RWPE1 (cell line): ENCODE results near the gene SLC25A12.

Experiments
- CTCF ChIA-PET: fragments of 350-600 bp; sonication (Branson Sonifier 250); formaldehyde crosslinking; extraction: SDS; loops from one replicate; lab custom pipeline; 2021; lab: Yijun Ruan, JAX
- POLR2A ChIA-PET: fragments of 400-600 bp; formaldehyde crosslinking; extraction: SDS; loops from one replicate; lab custom pipeline; 2020; ENCODE audit warnings: antibody characterized with exemption; ENCODE audit not compliant: low non-redundant PET; lab: Yijun Ruan, JAX
- DNase-seq: peaks from one replicate; pipeline ENCODE4 v3.0.0; 2012; ENCODE audit warnings: low spot score
- H3K27ac ChIP-seq: fragments of 450-650 bp; 2 replicates; pipeline ENCODE4 v1.5.1; 2017
- CTCF ChIP-seq: fragments of 450-650 bp; conservative IDR thresholded peaks from 2 replicates; pipeline ENCODE4 v1.5.1; 2017; ENCODE audit warnings: low read depth, mild to moderate bottlenecking

Gene SLC25A12

GRCh38 chr2:171837736-171838135 lies 56.3 kb downstream of the SLC25A12 start:
- ChIA-PET POLR2A (no interaction called here), CTCF (no interaction called here)
- no peak for TF ChIP-seq CTCF
- no peak for DNase-seq
- no peak overlapping the region for H3K27ac ChIP-seq

DNA sequence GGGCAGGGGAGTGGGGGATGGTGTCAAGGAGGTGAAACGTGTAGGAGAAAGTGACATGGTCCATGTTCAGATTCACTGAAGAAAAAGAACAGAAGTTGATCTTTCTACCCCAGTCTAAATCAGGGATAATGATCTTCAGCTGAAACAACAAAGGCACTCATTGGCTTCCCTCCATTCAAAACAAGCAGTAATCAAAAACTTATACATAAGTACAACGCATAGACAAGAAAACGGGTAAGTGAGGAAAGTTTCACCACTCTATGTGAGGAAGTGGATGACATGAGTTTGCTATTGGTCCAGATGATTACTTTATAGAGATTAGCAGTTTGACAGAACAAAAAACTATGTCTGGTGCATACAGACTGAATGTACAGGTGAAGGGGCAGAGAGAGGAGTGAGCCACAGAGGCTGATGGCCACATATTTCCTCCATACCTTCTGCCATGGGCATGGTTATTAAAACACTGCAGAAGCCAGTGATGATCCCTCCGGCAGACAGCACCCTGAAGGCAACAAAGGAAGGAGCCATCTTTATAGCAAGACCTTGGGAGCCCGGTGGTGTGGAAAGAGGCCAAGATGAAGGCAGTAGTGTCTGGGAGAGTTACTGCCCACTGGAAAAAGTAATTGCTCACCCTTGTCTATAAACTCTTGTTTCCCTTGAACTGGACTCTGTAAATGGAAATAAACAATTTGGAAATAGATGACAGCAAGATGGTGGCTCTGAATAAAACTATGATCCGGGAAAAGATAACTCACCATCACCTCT lies 57.7 kb downstream of the SLC25A12 start:
- DNase-seq: no peak
- CTCF ChIA-PET: no interaction called here
- POLR2A ChIA-PET: no interaction called here

DNA sequence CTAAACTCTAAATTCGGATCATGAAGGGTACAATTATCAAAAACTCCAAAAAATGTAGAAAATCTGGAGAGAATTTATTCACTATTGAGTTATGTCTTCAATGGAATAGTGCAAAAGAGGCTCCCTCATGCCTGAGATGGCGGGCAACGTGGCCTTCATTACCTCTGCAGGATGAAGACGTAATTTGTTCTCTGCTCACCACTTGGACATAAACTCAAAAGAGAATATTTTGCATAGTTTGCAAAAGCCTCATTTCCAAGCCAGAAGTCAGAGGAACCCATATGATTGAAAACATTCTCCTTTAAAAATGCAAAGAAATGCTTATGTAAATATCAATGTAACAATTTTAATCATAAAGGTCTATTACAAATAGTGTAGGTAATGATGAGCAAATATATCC lies 58.7 kb downstream of the SLC25A12 start:
- POLR2A ChIA-PET: no interaction called here
- no peak for DNase-seq
- no peak overlapping the region for H3K27ac ChIP-seq
- CTCF ChIA-PET: no interaction called here
- TF ChIP-seq CTCF: no peak

More for the DNA sequence above, 57.7 kb downstream of the SLC25A12 start:
- no peak overlapping the region for H3K27ac ChIP-seq
- TF ChIP-seq CTCF: no peak

DNA sequence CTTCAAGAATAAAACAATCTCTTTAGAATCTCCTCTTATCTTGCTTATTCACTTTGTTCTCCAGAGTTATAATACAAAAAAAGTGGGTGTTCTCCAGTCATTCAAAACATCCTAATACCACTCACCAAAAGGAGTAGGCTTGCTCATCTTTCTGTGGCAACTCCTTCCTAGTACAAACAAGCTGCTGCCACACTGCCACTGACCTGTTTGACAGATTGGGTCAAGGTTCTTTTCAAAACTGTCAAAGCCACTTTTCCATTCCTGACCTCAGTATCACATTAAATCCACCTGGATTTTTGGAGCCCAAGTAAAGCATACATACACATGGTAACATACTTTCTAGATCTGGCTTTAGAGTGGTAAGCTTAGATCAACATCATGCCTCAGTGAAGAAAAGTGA lies 59.8 kb downstream of the SLC25A12 start:
- H3K27ac ChIP-seq: no peak overlapping the region
- no peak for TF ChIP-seq CTCF
- ChIA-PET POLR2A (no interaction called here), CTCF (interaction anchor here (0.6 to 0.7 kb wide), 2 partner anchors 204 to 1427 kb away, joined by 3 to 7 read pairs; no protein-coding TSS in a partner anchor)
- DNase-seq: no peak

DNA sequence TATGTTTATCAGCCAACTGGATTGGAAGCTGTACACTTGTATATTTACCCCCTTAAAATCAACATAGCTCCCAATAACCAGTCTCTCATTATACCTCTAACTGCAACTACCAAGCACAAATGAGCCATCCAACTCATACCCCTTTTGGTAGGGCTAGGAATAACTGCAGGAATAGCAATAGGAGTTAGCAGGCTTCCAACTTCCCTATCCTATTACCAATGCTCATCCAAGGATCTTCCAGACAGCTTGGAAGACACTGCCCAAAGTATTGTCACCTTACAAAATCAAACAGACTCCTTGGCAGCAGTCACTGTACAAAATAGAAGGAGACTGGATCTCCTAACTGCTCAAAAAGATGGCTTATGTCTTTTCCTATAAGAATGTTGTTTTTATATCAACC lies 61.6 kb downstream of the SLC25A12 start:
- no peak for TF ChIP-seq CTCF
- H3K27ac ChIP-seq: no peak overlapping the region
- no peak for DNase-seq
- ChIA-PET POLR2A (interaction anchor here (1.0 kb wide), 1 partner anchor 17 kb away, joined by 10 read pairs; no protein-coding TSS in a partner anchor), CTCF (interaction anchor here (0.6 kb wide), 1 partner anchor 263 kb away, joined by 3 read pairs; no protein-coding TSS in a partner anchor)

DNA sequence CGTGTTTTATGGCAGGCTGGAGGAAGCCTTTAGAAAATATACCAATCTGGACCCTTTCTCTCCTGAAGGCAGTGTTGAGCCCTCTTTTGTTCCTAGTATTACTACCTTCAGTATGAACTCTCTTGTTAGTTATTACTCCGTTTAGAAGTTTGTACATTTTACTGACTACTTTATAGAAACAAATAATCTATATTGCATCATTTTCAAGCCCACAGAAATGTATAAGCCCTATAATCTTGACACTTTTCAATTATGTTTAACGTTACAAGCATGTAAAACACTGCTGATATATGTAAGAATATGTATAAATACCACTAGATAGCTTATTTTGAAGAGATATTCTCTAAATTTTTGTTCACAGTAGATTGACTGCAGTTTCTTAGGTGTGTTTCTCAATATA lies 64.0 kb downstream of the SLC25A12 start:
- H3K27ac ChIP-seq: no peak overlapping the region
- ChIA-PET POLR2A (no interaction called here), CTCF (no interaction called here)
- DNase-seq: no peak
- no peak for TF ChIP-seq CTCF
